OCI-M2 (cell line): ENCODE data around the gene BCKDHA.
"Not testable (repeated sequence)": the region's sequence is repeated elsewhere in the genome, so short reads cannot be mapped to it uniquely, and the experiment has no call there.

Experiments used
- DNase-seq: peaks from one replicate; lab custom pipeline; 2025; ENCODE audit not compliant: unreplicated experiment; lab: John Stamatoyannopoulos, UW

BCKDHA gene

GRCh38 chr19:41443813-41444455 is 46.3 kb downstream of the BCKDHA start:
- DNase-seq = no peak

DNA sequence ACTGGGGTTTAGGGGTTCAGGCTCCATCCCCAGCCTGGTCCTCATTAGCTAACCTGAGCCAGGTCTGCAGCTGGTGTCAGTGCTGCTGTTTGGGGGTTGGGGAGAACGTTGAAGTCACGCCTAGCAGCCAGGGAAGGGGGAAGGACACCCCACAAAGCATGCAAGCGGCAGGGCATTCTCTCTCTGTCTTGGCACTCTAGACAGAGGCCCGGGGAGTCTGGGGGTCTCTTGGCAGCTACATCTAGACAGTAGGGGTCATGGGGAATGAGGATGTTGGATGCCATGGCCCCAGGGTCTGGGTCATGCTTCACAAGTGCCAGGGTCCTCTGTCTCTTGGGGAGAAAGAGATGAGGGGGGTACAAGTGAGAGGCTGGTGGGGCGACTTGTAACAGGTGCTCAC is 48.0 kb downstream of the BCKDHA start:
- DNase-seq = no peak

GRCh38 chr19:41447732-41448332 is 50.2 kb downstream of the BCKDHA start:
- no peak for DNase-seq

GRCh38 chr19:41449079-41449864 is 51.7 kb downstream of the BCKDHA start:
- no peak for DNase-seq

- DNase-seq = no peak
These were observed 52.2 kb downstream of the BCKDHA start for GRCh38 chr19:41449865-41450178.

DNA sequence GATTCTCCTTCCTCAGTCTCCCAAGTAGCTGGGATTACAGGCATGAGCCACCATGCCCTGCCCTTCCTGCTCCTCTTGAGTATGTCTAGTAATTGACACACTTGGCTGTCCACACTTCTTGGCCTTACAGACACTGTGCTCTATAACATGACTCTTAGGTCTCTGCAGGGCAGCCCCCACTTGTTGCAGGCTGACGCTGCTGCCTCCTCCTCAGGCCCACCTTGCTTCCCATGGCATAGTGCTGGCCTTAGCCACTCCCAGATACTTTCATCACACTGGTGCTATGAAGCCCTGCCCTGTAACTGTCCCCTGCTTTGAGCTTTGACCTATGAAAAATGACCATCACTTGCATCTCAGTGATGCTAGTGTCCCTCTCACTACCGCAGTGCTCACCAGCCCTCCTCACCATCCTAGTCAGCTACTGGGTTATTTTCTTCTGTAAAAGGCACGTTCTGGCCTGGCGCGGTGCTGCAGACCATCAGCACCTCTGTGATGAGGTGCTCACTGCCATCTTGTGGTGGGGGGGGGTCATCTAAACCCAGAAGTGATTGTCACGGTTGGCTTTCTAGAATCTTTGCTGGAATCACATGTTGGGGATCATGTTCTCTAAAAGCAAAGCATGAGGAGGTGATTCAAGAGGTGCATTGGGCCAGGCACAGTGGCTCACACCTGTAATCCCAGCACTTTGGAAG is 55.1 kb downstream of the BCKDHA start:
- no peak for DNase-seq

GRCh38 chr19:41455936-41456335 is 58.3 kb downstream of the BCKDHA start:
- DNase-seq = no peak

GRCh38 chr19:41456342-41456918 is 58.8 kb downstream of the BCKDHA start:
- no peak for DNase-seq

- DNase-seq = no peak
These were observed 59.6 kb downstream of the BCKDHA start for GRCh38 chr19:41457241-41457640.

GRCh38 chr19:41462497-41462896 is 64.9 kb downstream of the BCKDHA start:
- no peak for DNase-seq

GRCh38 chr19:41463257-41464256 is 65.9 kb downstream of the BCKDHA start:
- DNase-seq = not testable (repeated sequence)
